GM18511 (cell line): ENCODE data around the gene EPS8.
"Not testable (repeated sequence)": the region's sequence is repeated elsewhere in the genome, so short reads cannot be mapped to it uniquely, and the experiment has no call there.

Source experiments
- ATAC-seq: cut with Tn5 transposase; IDR thresholded peaks from one replicate; pipeline ENCODE4 v1.9.1; 2021; ENCODE audit warnings: mild to moderate bottlenecking, moderate library complexity; ENCODE audit not compliant: unreplicated experiment

Gene EPS8

DNA sequence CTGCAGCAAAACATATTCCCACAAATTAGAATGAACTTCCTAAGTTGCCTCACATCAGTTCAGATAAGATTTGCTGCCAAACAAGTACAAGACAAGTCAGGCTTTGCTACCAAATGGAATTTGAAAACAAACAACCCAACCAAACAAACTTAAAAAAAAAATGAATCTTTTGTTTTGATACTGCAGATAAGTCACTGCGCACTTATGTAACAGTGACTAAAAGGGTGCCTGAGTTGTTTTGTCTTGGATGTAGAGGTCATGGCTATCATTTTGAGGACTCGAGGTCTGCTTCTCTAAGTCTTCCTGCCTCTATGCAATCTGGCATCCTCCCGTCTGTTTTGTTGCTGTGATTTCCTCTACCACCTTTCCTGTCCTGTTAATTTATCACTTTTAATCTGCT lies 11.1 kb upstream of the EPS8 start:
- ATAC-seq = no peak

DNA sequence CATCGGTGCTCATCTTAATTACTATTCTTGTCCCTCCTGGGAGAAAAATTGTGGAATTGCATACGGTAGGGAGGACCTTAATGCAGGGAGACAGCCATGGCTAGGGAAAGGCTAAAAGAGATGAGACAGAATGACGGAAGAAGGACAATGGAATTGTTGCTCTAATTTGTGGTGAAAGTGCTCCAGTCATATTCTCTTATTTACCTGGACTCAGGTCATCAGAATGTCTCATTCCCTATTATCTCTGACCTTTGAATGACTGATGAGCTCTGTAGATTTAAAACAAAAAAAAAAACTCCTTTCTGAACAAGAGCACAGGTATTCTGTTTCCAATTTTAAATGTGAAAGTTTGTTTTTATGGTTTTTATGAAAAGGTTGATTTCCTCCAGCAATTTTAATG lies 8.6 kb upstream of the EPS8 start:
- no peak for ATAC-seq

DNA sequence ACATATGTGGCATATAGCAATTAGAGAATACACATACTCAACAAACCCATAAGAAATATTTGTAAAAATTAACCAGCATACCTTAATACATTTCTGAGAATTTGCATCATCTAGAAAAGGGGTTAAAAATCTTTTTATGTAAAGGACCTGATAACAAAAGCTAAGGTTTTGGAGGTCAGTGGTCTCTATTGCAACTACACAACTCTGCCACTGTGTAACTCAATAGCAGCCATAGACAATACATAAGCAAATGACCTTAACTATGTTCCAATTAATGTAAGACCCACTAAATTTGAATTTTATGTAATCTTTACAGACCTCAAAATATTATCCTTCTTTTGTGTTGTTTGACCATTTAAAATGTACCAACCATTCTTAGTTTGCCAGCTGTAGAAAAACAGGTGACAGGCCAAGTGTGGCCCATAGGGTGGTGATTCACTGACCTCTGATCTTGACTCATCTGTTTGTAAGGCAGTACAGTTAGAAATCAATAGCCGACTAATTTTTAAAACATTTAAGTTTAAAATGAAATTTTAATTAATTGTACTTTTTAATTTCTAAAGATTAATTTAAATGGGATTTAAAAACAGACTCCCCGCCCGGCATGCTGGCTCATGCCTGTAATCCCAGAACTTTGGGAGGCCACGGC lies 7.4 kb upstream of the EPS8 start:
- no peak for ATAC-seq

DNA sequence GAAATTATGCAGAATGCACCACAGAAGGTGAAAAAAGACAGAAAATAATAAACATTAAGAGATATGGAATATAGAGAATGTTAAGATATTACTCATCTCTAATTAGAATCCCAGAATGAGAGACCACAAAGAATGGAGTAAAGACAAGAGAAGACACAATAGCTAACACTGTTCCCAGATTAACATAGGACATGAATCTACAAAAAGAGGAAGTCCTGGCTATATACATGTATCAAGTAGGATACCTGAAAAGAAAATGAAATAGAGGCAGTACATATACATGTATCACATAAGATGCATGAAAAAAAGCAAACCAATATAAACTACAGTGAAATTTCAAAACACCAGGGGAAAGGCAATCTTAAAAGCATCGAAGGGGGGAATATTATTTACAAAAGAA lies 5.6 kb upstream of the EPS8 start:
- no peak for ATAC-seq

DNA sequence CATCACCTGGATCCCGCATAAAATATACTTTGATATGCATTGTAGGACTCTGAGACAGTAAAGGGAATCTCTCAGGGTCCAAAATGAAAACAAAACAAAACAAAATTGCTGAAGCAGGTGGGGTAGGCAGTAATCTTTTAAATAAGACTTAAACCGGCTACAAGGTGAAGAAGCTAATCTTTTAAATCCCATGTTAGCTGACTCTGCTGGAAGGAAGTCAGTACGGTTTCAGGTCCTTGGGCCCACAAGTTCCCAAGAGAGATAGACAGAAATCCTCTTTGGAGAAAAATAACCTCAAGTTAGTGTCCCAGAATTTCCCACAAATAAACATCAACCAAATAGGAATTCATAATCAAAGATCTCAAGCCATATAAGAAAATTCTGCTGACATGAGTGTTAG lies 5.0 kb upstream of the EPS8 start:
- no peak for ATAC-seq

DNA sequence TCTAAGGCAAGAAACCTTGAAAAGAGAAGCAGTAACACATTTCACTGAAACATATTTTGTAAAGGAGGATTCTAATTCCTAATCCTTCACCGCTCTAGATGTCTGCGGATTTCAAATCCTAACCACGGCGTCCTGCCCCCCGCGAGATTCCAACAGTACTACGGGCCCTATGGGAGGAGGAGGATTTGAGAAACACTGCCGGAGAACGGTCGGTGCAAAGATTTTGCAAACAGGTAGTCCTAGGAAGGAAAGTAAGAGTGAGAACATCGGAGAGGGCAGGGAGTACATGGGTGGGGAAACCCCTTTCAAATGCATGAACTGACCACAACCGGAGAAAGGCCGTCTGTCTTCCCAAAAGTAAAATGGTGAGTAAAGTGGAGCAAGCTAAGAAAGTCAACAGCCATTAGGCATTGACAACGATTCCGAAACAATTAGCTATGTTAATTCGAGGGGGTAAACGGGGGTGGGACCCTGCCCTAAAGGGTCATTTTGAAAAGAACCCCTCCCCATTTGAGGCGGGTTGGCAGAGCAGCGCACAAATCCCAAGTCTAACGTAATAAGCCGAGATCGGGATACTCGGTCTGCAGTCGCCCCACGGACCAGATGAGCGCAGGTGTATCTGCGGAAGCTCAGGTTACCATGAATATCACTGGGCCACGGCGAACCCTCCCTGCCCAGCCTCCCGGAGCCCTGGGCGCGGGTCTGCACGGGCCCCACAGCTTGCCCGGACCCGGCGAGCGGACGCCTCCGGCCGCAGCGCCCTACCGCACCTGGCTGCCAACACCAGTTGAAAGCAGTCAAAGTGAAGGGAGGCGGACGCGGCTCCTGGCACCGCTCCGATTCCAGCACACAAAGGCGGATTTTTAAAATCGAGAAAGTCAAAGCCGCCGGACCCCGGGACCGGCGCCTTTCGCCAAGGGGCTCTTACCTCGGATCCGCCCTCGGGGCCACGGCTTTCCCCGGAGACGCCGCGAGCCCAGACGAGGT lies 662 bp downstream of the EPS8 start:
- ATAC-seq = peak; percentile 43

DNA sequence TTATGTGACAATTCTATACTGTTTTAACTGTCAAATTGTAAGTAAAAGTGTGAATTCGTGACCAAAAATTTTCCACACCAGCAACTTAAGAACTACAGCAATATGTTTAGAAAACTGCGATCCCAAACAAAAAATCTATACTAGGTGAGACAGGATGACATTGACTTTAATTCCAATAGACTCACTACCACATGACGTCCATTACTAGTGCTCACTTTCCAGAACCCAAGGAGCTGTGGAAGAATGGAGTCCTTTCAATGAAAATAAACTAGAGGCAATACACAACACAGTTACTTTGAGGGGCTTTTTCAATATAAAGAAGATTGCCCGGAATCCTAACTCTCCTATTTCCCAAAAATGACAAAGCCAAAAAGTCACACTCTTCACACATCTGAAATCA lies 1.4 kb downstream of the EPS8 start:
- ATAC-seq = no peak

DNA sequence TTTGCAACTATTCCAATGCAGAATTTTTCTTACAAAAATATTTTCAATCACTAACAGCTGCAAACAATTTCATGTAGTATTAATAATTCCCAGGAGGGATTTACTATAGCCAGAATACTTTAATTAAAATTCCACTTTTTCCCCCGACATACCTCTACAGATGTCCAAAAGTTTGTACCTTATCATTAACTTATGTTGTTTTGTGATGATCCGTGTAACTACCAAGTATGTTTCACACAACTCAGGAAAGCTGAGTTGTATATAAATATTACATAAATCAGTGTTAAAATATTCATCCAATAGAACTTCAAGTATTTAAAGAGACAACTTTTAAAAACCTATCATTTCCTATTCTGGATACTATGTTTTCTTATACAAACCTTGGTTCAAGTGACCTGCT lies 2.4 kb downstream of the EPS8 start:
- no peak for ATAC-seq

DNA sequence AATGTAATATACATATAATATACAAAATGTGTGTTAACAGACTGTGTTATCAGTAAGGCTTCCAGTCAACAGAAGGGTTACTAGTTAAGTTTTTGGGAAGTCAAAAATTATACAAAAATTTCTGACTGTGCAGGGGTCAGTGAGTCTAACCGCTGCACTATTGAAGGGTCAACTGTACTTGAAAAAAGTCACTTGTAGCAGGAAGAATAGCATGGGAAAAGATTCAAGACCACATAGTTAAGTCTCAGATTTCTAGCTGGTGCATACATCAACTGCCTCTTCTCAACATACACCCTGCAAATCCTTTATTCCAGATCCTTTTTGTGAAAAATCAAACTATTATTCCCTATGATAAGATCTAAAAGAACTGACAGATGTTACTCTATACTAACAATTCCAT lies 5.9 kb downstream of the EPS8 start:
- no peak for ATAC-seq

DNA sequence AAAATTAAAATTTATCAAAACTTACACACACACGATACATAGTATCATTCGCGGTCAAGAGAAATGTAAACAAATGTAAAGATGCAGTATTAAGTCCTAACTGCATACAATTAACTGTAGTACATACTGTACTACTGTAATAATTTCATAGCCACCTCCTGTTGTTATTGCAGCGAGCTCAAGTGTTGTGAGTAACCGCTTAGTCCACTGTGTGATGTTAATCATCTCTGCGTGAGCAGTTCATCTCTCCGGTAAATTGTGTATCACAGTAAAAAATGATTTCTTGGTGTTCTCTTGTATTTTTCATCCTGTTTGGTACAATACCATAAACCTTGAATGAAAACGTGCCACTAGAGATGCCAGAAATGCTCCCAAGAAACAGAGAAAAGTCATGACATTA lies 6.5 kb downstream of the EPS8 start:
- no peak for ATAC-seq

DNA sequence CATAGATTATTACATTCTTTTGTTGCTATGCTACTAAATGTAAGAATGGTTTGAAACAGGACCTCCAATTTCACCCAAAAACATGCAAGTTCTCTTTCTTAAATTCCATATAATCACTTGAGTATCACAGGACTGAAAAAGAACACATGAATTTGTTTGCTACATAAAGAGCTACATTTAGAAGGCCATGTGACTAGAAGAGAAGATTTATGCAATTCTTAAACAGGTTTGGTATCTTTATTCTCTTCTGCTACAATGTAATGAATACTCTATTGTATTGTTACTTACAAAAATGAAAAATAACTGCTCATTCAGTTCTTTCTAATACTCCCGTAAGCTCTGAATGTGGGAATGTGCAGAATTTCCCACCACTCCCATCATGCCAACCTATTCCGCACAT lies 9.3 kb downstream of the EPS8 start:
- ATAC-seq = no peak

DNA sequence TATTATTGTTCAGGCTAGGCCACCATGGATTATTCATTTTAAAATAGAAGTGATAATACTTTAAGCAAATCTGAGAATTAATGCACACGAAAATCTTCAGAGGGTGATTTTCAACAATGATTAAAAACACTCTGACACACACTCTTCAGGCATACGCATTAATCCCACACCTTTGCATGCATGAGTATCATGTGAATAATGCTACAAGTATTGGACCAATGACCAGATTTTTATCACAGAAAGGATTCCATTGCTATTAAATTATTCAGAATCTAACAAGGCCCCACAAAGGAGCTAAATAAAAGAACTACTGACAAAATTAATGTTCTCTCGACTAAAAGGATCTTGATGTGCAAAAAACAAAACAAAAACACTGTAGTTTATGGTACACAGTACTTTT lies 11.1 kb downstream of the EPS8 start:
- no peak for ATAC-seq

DNA sequence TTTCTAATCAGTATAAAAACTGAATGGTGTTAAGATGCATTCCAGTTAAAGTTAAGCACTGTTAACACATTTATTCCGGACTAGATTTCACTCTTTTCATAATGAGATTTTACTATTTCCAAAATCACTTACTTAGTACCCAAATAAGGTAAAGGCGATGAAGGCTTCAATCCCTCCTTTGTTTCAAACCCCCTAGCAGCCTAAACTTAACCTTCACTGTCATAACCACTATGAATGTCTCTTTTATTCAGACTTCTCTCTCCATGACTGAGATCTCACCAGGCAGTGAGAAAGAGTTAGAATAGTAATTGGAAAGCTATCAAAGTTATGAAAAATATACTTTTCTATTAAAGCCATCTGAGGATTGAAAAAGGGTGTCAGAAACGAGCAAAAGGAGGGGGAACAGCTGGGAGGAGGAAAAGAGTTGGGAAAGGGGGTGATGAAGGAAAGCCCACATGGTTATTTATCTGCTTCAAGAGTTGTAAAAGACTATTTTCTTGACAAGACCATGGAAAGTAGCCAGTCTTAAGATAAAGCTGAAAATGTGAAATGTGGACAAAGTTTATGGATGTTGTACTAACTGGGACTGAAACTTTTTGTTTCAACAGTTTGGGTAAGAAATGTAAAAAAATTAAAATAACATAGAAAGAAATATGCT lies 11.7 kb downstream of the EPS8 start:
- ATAC-seq = no peak

DNA sequence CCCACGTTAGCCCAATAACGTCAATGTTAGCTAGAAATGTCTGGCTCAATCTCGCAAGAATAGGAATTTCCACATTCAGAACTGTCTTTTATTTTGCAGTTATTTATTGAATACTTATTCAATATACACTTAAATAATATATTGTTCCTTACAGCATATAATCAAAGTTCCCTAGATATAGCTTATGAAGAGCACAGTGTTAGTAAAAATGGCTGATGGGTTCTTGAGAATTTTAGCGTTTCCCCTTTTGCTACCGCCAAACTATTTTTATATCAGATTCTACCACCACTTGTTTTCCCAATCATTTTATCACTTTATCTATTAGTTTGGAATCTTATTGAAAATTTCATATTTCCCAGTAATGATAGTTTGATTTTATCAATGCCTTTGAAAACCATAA lies 12.7 kb downstream of the EPS8 start:
- ATAC-seq = no peak

DNA sequence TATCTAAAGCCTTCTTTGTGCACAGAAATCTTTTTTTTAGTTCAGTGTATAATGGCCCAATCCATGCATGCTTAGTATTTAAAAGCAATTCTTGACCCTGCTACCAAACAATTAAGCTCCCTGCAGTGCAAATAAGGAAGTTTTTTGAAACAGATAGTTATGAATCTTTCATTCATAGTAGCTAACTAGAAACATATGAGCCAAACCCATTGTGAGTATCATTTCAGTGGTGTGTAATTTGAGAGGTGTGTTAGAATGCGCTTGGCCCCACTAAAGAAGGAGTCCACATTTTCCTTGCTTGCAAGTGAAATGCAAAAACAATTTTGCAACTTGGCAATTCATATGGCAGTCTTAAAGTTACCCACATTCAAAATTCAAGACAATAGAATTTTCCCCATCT lies 14.4 kb downstream of the EPS8 start:
- no peak for ATAC-seq

DNA sequence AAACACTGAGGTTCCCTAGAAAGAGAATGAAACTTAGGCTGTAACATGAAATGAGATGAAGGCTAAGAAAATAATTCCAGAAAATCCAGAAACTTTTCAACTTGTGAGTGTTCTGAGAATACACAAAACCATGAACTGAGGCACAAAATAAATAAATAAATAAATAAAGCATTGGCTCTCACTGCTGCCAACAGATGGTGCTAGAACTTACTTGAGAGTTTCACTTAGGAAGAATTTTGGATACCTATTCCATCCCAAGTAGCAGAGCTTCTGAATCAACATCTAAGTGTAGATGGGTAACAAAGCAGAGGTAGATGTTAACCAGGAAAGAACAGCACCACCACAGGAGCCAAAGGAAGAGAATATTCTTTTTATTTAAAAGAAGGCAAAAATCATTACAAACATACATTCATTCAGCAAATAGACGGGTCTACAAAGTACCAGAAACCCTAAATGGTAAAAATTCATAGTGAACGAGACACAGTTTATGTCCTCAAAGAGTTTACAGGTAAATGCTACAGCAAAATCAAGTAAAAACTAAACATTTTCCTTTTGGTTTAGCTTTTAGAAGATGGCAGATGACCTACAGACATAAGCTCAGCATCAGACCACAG lies 16.7 kb downstream of the EPS8 start:
- no peak for ATAC-seq

DNA sequence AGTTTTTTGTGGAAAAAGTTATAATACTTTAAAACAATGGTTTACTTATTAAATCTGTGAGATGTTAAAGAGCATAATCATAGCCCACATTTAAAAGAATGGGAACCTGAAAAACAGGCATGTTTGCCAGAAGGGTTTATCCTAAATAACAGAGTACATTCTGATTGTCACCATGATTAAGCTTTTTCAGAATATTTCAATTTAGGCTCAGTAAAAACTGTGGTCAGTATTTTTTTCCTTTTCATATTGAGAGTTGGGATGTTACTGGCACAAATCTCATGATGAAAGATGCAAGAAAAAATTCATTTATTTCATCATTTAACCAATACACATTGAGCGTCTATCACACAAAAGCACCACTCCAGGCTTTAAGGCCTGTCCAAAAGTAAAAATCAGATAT lies 18.6 kb downstream of the EPS8 start:
- ATAC-seq = no peak

DNA sequence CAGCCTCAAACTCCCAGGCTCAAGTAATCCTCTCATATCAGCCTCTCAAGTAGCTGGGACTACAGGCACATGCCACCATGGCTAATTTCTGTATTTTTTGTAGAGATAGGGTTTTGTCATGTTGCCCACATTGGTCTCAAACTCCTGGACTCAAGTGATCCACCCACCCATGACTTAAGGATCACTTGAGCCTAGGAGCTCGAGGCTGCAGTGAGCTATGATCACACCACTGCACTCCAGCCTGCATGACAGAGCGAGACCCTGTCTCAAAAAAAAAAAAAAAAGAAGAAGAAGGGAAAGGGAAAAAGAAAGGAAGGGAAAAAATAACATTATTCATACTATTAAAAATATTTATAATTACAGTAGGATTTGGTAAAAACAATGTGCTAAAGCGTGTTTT lies 19.2 kb downstream of the EPS8 start:
- no peak for ATAC-seq

DNA sequence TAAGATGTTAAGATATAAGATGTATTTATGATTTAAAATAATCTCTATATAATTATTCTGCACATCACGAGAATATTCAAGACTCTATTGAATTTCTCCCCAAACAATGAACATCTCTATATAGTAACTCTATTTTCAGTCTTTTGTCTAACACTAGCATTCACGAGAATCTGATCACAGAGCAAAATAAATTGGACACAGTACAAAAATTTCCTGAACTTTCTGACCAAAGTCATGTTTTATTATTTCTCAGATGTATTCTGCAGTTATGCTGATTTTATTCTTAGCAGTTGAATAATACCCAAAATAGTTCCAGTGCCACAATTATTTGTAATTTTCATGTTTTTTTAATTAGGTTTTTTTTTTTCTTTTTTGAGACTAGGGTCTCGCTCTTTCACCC lies 19.6 kb downstream of the EPS8 start:
- ATAC-seq = no peak

DNA sequence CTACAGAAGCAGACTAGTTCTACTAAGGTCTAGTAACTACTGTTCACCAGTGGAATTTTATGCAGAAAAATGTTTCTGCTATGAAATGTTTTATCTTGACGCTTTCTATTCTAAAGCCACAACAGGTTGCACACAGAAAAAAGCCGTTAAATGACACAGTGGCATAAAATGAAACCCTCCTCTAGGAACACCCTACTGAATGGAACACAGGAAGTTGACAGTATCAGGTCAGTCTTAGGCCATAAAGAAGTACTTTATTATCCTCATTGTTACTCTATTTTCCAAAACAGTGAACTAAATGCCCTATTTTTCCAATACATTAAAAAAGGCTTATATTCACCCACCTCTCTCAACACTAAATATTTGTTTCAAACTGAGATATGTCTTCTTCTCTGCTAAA lies 21.9 kb downstream of the EPS8 start:
- ATAC-seq = no peak

DNA sequence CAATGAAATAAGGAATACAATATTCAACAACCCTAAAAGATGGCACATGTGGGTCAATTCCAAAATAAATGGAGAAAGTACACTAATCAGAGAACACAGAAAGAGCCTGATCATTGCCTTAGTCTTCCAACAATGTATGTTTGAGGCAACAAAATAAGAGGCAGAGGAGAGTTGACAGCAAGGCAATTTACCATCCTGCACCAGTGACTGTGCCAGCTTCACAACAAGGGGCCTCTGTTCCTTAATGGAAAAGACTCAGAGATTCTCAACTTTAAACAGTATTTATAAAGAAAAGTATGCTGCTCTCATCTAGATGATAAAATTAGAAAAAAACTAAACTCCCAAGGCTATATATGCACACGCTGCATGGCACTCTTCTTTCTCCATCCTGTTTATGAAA lies 25.9 kb downstream of the EPS8 start:
- ATAC-seq = no peak

DNA sequence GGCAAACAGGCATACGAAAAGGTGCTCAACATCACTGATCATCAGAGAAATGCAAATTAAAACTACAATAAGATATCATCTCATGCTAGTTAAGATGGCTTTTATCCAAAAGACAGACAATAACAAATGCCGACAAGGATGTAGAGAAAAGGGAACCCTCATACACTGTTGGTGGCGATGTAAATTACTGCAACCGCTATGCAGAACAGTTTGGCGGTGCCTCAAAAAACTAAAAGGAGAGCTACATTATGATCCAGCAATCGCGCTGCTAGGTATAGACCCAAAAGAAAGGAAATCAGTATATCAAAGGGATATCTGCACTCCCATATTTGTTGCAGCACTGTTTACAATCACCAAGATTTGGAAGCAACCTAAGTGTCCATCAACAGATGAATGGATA lies 27.0 kb downstream of the EPS8 start:
- not testable (repeated sequence) for ATAC-seq
